Neural progenitor cell (in vitro differentiated cells): ENCODE results near the gene TPST1. TPM values are rescaled to one million over a fixed set of nuclear protein-coding genes. Genes with fewer than 3 reads are reported as not detected.
A peak's percentile ranks its signal among the peaks of the same experiment; 100 is the strongest.

Experiments
- DNase-seq: peaks from one replicate; pipeline ENCODE4 v3.0.0-alpha.2; 2016; ENCODE audit warnings: low spot score
- H2AFZ ChIP-seq: fragments of 200-600 bp; sonication (generic); replicated peaks from 2 replicates; pipeline ENCODE4 v1.6.1; 2016; ENCODE audit warnings: antibody characterized with exemption
- H3F3A ChIP-seq: fragments of 200-600 bp; sonication (generic); 2 replicates; pipeline ENCODE4 v1.6.1; 2016; ENCODE audit warnings: antibody characterized with exemption, low read depth
- H3K27ac ChIP-seq: fragments of 200-600 bp; sonication (generic); 2 replicates; pipeline ENCODE4 v1.5.1; 2016; ENCODE audit warnings: mild to moderate bottlenecking
- H3K27me3 ChIP-seq: fragments of 200-600 bp; sonication (generic); 2 replicates; pipeline ENCODE4 v1.6.1; 2016; ENCODE audit warnings: mild to moderate bottlenecking, moderate library complexity
- H3K36me3 ChIP-seq: fragments of 200-600 bp; sonication (generic); 2 replicates; pipeline ENCODE4 v1.5.1; 2016
- H3K4me1 ChIP-seq: fragments of 200-600 bp; sonication (generic); 2 replicates; pipeline ENCODE4 v1.6.1; 2016; ENCODE audit warnings: mixed run types
- H3K4me2 ChIP-seq: fragments of 200-600 bp; sonication (generic); 2 replicates; pipeline ENCODE4 v1.6.1; 2016
- H3K4me3 ChIP-seq: fragments of 200-600 bp; sonication (generic); 2 replicates; pipeline ENCODE4 v1.5.1; 2016
- H3K79me2 ChIP-seq: fragments of 200-600 bp; sonication (generic); 2 replicates; pipeline ENCODE4 v1.6.1; 2016; ENCODE audit warnings: low read depth
- H3K9ac ChIP-seq: fragments of 200-600 bp; sonication (generic); 2 replicates; pipeline ENCODE4 v1.6.1; 2016
- H3K9me3 ChIP-seq: fragments of 200-600 bp; sonication (generic); 2 replicates; pipeline ENCODE4 v1.5.1; 2016; ENCODE audit warnings: low read depth
- H4K20me1 ChIP-seq: fragments of 200-600 bp; sonication (generic); 2 replicates; pipeline ENCODE4 v1.6.1; 2016; ENCODE audit warnings: low read depth
- H3K27ac Mint-ChIP-seq: 3 replicates; pipeline ENCODE4 v1.8.0; 2021; ENCODE audit warnings: mixed read lengths
- H3K27me3 Mint-ChIP-seq: 2 replicates; pipeline ENCODE4 v1.8.0; 2022; ENCODE audit warnings: low read depth, mild to moderate bottlenecking, inconsistent platforms, moderate library complexity, mixed read lengths; ENCODE audit not compliant: insufficient read depth
- H3K36me3 Mint-ChIP-seq: 3 replicates; pipeline ENCODE4 v1.8.0; 2021; ENCODE audit warnings: mixed read lengths
- H3K4me1 Mint-ChIP-seq: 3 replicates; pipeline ENCODE4 v1.8.0; 2021; ENCODE audit warnings: mixed read lengths
- H3K4me3 Mint-ChIP-seq: 3 replicates; pipeline ENCODE4 v1.8.0; 2021; ENCODE audit warnings: mild to moderate bottlenecking, moderate library complexity, mixed read lengths
- H3K9me3 Mint-ChIP-seq: 3 replicates; pipeline ENCODE4 v1.8.0; 2020; ENCODE audit warnings: mixed read lengths
- CTCF ChIP-seq: fragments of 200-600 bp; sonication (generic); IDR thresholded peaks from 2 replicates; pipeline ENCODE4 v1.5.1; 2017; ENCODE audit warnings: antibody characterized with exemption, mild to moderate bottlenecking
- EZH2 ChIP-seq: fragments of 200-600 bp; sonication (generic); IDR thresholded peaks from 2 replicates; pipeline ENCODE4 v1.6.1; 2017; ENCODE audit warnings: antibody characterized with exemption, mild to moderate bottlenecking, moderate library complexity
- EZH2phosphoT487 ChIP-seq: fragments of 200-600 bp; sonication (generic); IDR thresholded peaks from 2 replicates; pipeline ENCODE4 v1.6.1; 2017; ENCODE audit warnings: antibody characterized with exemption
- total RNA-seq: library from RNA; depleted of rRNA; stranded (reverse); fragments of >200 nt; gene quantifications from 2 replicates; pipeline ENCODE4 v1.2.3, GENCODE V29; 2015; ENCODE audit warnings: low replicate concordance

TPST1 gene
- total RNA-seq, 1 donor from 2014 or later: 24.9 TPM

- Histone ChIP-seq H3F3A (no peaks in the 10 kb centered on the region), H3K4me2 (peak overlapping the region; percentile 93), H2AFZ (no peak overlapping the region), H3K9ac (peak overlapping the region; percentile 5), H3K4me3 (peak overlapping the region; percentile 99), H3K27ac (no peak overlapping the region), H3K9me3 (no peaks in the 10 kb centered on the region), H4K20me1 (peaks cover 16% of the 10 kb centered on the region), H3K36me3 (no peaks in the 10 kb centered on the region), H3K79me2 (peaks cover 40% of the 10 kb centered on the region), H3K27me3 (no peaks in the 10 kb centered on the region), H3K4me1 (peaks cover 9% of the 10 kb centered on the region)
- Mint-ChIP-seq H3K36me3 (peaks cover 6% of the 10 kb centered on the region), H3K27ac (no peak overlapping the region), H3K27me3 (peaks cover 6% of the 10 kb centered on the region), H3K4me3 (peak overlapping the region; percentile 92), H3K4me1 (peaks cover 21% of the 10 kb centered on the region), H3K9me3 (no peaks in the 10 kb centered on the region)
- no peak for DNase-seq
- no peak for TF ChIP-seq EZH2
- no peak for TF ChIP-seq EZH2phosphoT487
- TF ChIP-seq CTCF: no peak
Measured at GRCh38 chr7:66206934-66207240, 1.8 kb downstream of the TPST1 start.

GRCh38 chr7:66207540-66207939 lies 2.4 kb downstream of the TPST1 start:
- H3K4me3 Mint-ChIP-seq: no peak overlapping the region
- no peaks in the 10 kb centered on the region for H3K27me3 ChIP-seq
- no peaks in the 10 kb centered on the region for H3F3A ChIP-seq
- no peak overlapping the region for H3K27ac Mint-ChIP-seq
- H3K4me2 ChIP-seq: peak overlapping the region; percentile 93
- DNase-seq: no peak
- no peak overlapping the region for H2AFZ ChIP-seq
- H3K4me1 Mint-ChIP-seq: peaks cover 21% of the 10 kb centered on the region
- H3K27ac ChIP-seq: no peak overlapping the region
- peaks cover 6% of the 10 kb centered on the region for H3K36me3 Mint-ChIP-seq
- H4K20me1 ChIP-seq: peaks cover 16% of the 10 kb centered on the region
- H3K9me3 ChIP-seq: no peaks in the 10 kb centered on the region
- H3K9ac ChIP-seq: no peak overlapping the region
- H3K27me3 Mint-ChIP-seq: peaks cover 3% of the 10 kb centered on the region
- H3K4me1 ChIP-seq: peaks cover 9% of the 10 kb centered on the region
- H3K4me3 ChIP-seq: no peak overlapping the region
- no peaks in the 10 kb centered on the region for H3K9me3 Mint-ChIP-seq
- H3K36me3 ChIP-seq: no peaks in the 10 kb centered on the region
- peaks cover 40% of the 10 kb centered on the region for H3K79me2 ChIP-seq
- no peak for TF ChIP-seq CTCF
- no peak for TF ChIP-seq EZH2
- no peak for TF ChIP-seq EZH2phosphoT487

DNA sequence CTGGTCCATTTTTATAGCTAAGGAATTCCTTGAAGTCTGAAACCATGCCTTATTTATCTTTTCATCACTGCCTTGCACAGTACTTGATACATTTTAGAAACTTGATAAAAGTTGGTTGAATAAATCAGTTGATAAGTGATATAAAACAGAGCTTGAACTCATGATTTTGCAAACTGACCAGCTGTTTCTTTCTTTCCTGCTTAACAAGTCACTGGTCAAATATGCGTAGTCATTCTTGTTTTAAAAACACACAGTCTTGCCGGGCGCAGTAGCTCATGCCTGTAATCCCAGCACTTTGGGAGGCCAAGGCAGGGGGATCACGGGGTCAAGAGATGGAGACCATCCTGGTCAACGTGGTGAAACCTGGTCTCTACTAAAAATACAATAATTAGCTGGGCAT lies 6.3 kb downstream of the TPST1 start:
- peaks cover 12% of the 10 kb centered on the region for H4K20me1 ChIP-seq
- Mint-ChIP-seq H3K27me3 (no peaks in the 10 kb centered on the region), H3K27ac (no peak overlapping the region), H3K4me1 (peaks cover 10% of the 10 kb centered on the region), H3K9me3 (peaks cover 3% of the 10 kb centered on the region), H3K36me3 (peaks cover 8% of the 10 kb centered on the region), H3K4me3 (no peak overlapping the region)
- DNase-seq: no peak
- TF ChIP-seq EZH2 (no peak), CTCF (no peak), EZH2phosphoT487 (no peak)
- H3K4me3 ChIP-seq: no peak overlapping the region
- no peak overlapping the region for H2AFZ ChIP-seq
- no peak overlapping the region for H3K27ac ChIP-seq
- H3K27me3 ChIP-seq: no peaks in the 10 kb centered on the region
- no peak overlapping the region for H3K9ac ChIP-seq
- no peak overlapping the region for H3K4me2 ChIP-seq
- H3K9me3 ChIP-seq: no peaks in the 10 kb centered on the region
- no peaks in the 10 kb centered on the region for H3F3A ChIP-seq
- H3K4me1 ChIP-seq: peaks cover 5% of the 10 kb centered on the region
- no peaks in the 10 kb centered on the region for H3K36me3 ChIP-seq
- peaks cover 65% of the 10 kb centered on the region for H3K79me2 ChIP-seq

DNA sequence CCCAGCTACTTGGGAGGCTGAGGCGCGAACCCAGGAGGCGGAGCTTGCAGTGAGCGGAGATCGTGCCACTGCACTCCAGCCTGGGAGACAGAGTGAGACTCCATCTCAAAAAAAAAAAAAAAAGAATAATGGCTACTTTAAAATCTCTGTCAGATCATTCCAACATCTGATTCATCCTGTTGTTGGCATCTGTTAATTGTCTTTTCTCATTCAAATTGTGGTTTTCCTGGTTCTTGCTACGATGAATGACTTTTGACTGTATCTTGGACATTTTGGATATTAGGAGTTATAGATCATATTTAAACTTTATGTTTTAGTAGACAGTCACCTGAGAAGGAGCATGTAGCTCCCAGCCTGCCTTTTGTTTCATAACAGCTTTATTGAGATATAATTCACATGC lies 8.5 kb downstream of the TPST1 start:
- H3K27me3 Mint-ChIP-seq: no peaks in the 10 kb centered on the region
- H3K4me3 ChIP-seq: no peak overlapping the region
- no peaks in the 10 kb centered on the region for H3K36me3 ChIP-seq
- H3F3A ChIP-seq: no peaks in the 10 kb centered on the region
- peaks cover 5% of the 10 kb centered on the region for H4K20me1 ChIP-seq
- H3K27ac ChIP-seq: no peak overlapping the region
- H2AFZ ChIP-seq: no peak overlapping the region
- H3K27ac Mint-ChIP-seq: no peak overlapping the region
- H3K9ac ChIP-seq: no peak overlapping the region
- peaks cover 64% of the 10 kb centered on the region for H3K79me2 ChIP-seq
- H3K4me2 ChIP-seq: no peak overlapping the region
- H3K4me1 Mint-ChIP-seq: no peaks in the 10 kb centered on the region
- TF ChIP-seq EZH2 (no peak), EZH2phosphoT487 (no peak), CTCF (no peak)
- H3K36me3 Mint-ChIP-seq: peaks cover 8% of the 10 kb centered on the region
- DNase-seq: no peak
- H3K9me3 ChIP-seq: no peaks in the 10 kb centered on the region
- H3K27me3 ChIP-seq: no peaks in the 10 kb centered on the region
- H3K4me1 ChIP-seq: no peaks in the 10 kb centered on the region
- H3K4me3 Mint-ChIP-seq: no peak overlapping the region
- H3K9me3 Mint-ChIP-seq: peaks cover 3% of the 10 kb centered on the region
